GM10248 (cell line): ENCODE measurements around the gene TCEAL7.
A peak's percentile ranks its signal among the peaks of the same experiment; 100 is the strongest.

Experiments used
- CTCF ChIA-PET: fragments of 300-600 bp; sonication (Branson Sonifier 250); formaldehyde crosslinking; extraction: SDS; loops from one replicate; lab custom pipeline; 2021; ENCODE audit warnings: antibody characterized with exemption; lab: Yijun Ruan, JAX
- POLR2A ChIA-PET: fragments of 350-650 bp; sonication (Branson Sonifier 250); formaldehyde crosslinking; extraction: SDS; loops from one replicate; lab custom pipeline; 2020; ENCODE audit warnings: antibody characterized with exemption; lab: Yijun Ruan, JAX
- DNase-seq: peaks from one replicate; pipeline ENCODE4 v3.0.0; 2012; ENCODE audit errors: extremely low spot score
- CTCF ChIP-seq: IDR thresholded peaks from 2 replicates; pipeline ENCODE4 v1.5.1; 2012; ENCODE audit warnings: mild to moderate bottlenecking, low read depth; ENCODE audit errors: extremely low read depth, missing control alignments, control extremely low read depth

TCEAL7 gene

GRCh38 chrX:103311399-103311780 lies 18.6 kb upstream of the TCEAL7 start:
- ChIA-PET CTCF (no interaction called here), POLR2A (no interaction called here)

GRCh38 chrX:103330681-103331288 lies 746 bp downstream of the TCEAL7 start:
- CTCF ChIA-PET: no interaction called here

More at GRCh38 chrX:103311399-103311780, 18.6 kb upstream of the TCEAL7 start:
- TF ChIP-seq CTCF: no peak
- DNase-seq: no peak

GRCh38 chrX:103338663-103339062 lies 8.6 kb downstream of the TCEAL7 start:
- CTCF ChIA-PET: interaction anchor here (1.3 to 1.6 kb wide), 2 partner anchors 12 to 126 kb away, joined by 4 to 5 read pairs; no protein-coding TSS in a partner anchor
- POLR2A ChIA-PET: no interaction called here
- no peak for TF ChIP-seq CTCF
- no peak for DNase-seq

More at GRCh38 chrX:103330681-103331288, 746 bp downstream of the TCEAL7 start:
- POLR2A ChIA-PET: no interaction called here
- no peak for TF ChIP-seq CTCF
- no peak for DNase-seq

GRCh38 chrX:103343105-103343504 lies 13.1 kb downstream of the TCEAL7 start:
- POLR2A ChIA-PET: no interaction called here
- peak; percentile 41 for TF ChIP-seq CTCF
- peak; percentile 20 for DNase-seq
- CTCF ChIA-PET: interaction anchor here (1.0 to 1.4 kb wide), 3 partner anchors 13 to 121 kb away, joined by 3 to 14 read pairs (median 4); no protein-coding TSS in a partner anchor

- DNase-seq: no peak
- ChIA-PET POLR2A (no interaction called here), CTCF (no interaction called here)
- TF ChIP-seq CTCF: no peak
Measured at GRCh38 chrX:103344606-103345005, 14.6 kb downstream of the TCEAL7 start.

- ChIA-PET POLR2A (no interaction called here), CTCF (no interaction called here)
- no peak for TF ChIP-seq CTCF
- no peak for DNase-seq
Measured at GRCh38 chrX:103347682-103348397, 17.8 kb downstream of the TCEAL7 start.
